ENCODE measurements around the gene DUSP22.

Gene DUSP22

GRCh38 chr6:315226-315625 is 22.9 kb downstream of the DUSP22 start:
- no peak for TF ChIP-seq CTCF (IDR thresholded peaks at IDR 0.05)
- Histone ChIP-seq H3K27me3 (no peaks in the 10 kb centered on the region), H3K27ac (no peak overlapping the region), H3K4me1 (ENCODE audit: control insufficient read depth in 1 of 2, insufficient read depth in 1 of 2, low read depth in 1 of 2, low read length in 1 of 2) (peaks cover 6% of the 10 kb centered on the region in 2 experiments), H3K9me3 (no peaks in the 10 kb centered on the region), H3K36me3 (peaks cover 3% of the 10 kb centered on the region), H3K4me3 (ENCODE audit: low read depth in 1 of 2, low read length in 1 of 2) (no peak overlapping the region)

- H3K27ac ChIP-seq = no peak overlapping the region
- peaks cover 3% of the 10 kb centered on the region for H3K36me3 ChIP-seq
- H3K4me1 ChIP-seq (ENCODE audit: control insufficient read depth in 1 of 2, insufficient read depth in 1 of 2, low read depth in 1 of 2, low read length in 1 of 2) = peaks cover 8 to 9% of the 10 kb centered on the region in 2 experiments
- H3K9me3 ChIP-seq = no peaks in the 10 kb centered on the region
- no peak overlapping the region for H3K4me3 ChIP-seq (ENCODE audit: low read depth in 1 of 2, low read length in 1 of 2)
- no peak for TF ChIP-seq CTCF (IDR thresholded peaks at IDR 0.05)
- no peaks in the 10 kb centered on the region for H3K27me3 ChIP-seq
These were observed 23.9 kb downstream of the DUSP22 start for GRCh38 chr6:315921-316752.

GRCh38 chr6:316753-317038 is 24.4 kb downstream of the DUSP22 start:
- H3K27me3 ChIP-seq = no peaks in the 10 kb centered on the region
- H3K36me3 ChIP-seq = peaks cover 3% of the 10 kb centered on the region
- H3K27ac ChIP-seq = no peak overlapping the region
- no peaks in the 10 kb centered on the region for H3K9me3 ChIP-seq
- H3K4me3 ChIP-seq (ENCODE audit: low read depth in 1 of 2, low read length in 1 of 2) = no peak overlapping the region
- TF ChIP-seq CTCF (IDR thresholded peaks at IDR 0.05) = no peak
- peaks cover 14% of the 10 kb centered on the region in 2 experiments for H3K4me1 ChIP-seq (ENCODE audit: control insufficient read depth in 1 of 2, insufficient read depth in 1 of 2, low read depth in 1 of 2, low read length in 1 of 2)

GRCh38 chr6:317060-317447 is 24.8 kb downstream of the DUSP22 start:
- Histone ChIP-seq H3K9me3 (no peaks in the 10 kb centered on the region), H3K4me1 (ENCODE audit: control insufficient read depth in 1 of 2, insufficient read depth in 1 of 2, low read depth in 1 of 2, low read length in 1 of 2) (peaks cover 18% of the 10 kb centered on the region in 2 experiments), H3K27ac (no peak overlapping the region), H3K4me3 (ENCODE audit: low read depth in 1 of 2, low read length in 1 of 2) (no peak overlapping the region), H3K27me3 (no peaks in the 10 kb centered on the region), H3K36me3 (peaks cover 3% of the 10 kb centered on the region)
- TF ChIP-seq CTCF (IDR thresholded peaks at IDR 0.05) = no peak

- Histone ChIP-seq H3K27ac (no peak overlapping the region), H3K36me3 (peaks cover 3% of the 10 kb centered on the region), H3K4me3 (ENCODE audit: low read depth in 1 of 2, low read length in 1 of 2) (no peak overlapping the region)
These were observed 25.3 kb downstream of the DUSP22 start for GRCh38 chr6:317448-318144.

More at GRCh38 chr6:317448-318144, 25.3 kb downstream of the DUSP22 start:
- no peak for TF ChIP-seq CTCF (IDR thresholded peaks at IDR 0.05)
- peaks cover 18 to 21% of the 10 kb centered on the region in 2 experiments for H3K4me1 ChIP-seq (ENCODE audit: control insufficient read depth in 1 of 2, insufficient read depth in 1 of 2, low read depth in 1 of 2, low read length in 1 of 2)
- H3K27me3 ChIP-seq = no peaks in the 10 kb centered on the region
- no peaks in the 10 kb centered on the region for H3K9me3 ChIP-seq
